Hematopoietic multipotent progenitor cell treated with erythropoietin and hydrocortisone succinate and interleukin-3 and kit ligand, for 15 days (in vitro differentiated cells): ENCODE data around the gene RNF32.

ENCODE experiments used
- DNase-seq: peaks from one replicate; pipeline ENCODE4 v3.0.0-alpha.2; 2015; ENCODE audit warnings: low spot score

RNF32 gene

GRCh38 chr7:156640257-156640948 is at the start of gene RNF32:
TSS of gene RNF32 (plus strand) at chr7:156640774. CDS start at chr7:156643878, 3,104 bp downstream.
- DNase-seq, result peak; percentile 94

- no peak for DNase-seq
Observed at GRCh38 chr7:156592155-156592884, 48.3 kb upstream of the RNF32 start.

DNA sequence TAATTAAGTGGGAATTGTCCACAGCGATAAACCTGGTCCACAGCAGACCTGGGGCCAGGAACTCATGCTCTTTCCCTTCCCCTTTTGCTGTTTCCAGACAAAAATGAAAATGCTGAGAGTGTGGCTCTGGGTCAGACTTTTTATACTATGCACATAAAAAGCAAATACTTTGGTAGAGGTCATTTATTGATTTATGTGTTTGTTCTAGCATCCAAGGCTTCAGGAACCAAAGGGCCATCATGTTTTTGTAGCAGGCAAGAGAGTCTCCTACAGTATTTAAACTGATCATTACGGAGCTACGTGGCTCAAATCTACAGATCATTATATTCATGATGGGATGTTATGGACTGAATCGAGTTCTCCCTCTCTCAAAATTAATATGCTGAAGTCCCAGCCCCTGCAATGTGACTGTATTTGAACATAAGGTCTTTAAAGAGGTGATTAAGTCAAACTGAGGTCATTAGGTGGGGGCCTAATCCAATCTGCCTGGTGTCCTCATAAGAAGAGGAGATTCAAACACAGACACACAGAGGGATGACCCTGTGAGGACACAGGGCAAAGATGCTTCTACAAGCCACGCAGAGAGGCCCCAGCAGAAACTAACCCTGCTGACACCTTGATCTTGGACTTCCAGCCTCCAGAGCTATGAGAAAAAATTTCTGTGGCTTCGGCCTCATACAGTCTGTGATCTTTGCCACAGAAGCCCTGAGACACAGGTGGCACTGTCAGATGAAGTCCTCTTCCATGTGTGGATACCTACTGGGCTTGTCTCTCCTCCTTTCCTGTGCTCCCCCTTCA is 46.1 kb upstream of the RNF32 start:
- DNase-seq, result no peak

DNA sequence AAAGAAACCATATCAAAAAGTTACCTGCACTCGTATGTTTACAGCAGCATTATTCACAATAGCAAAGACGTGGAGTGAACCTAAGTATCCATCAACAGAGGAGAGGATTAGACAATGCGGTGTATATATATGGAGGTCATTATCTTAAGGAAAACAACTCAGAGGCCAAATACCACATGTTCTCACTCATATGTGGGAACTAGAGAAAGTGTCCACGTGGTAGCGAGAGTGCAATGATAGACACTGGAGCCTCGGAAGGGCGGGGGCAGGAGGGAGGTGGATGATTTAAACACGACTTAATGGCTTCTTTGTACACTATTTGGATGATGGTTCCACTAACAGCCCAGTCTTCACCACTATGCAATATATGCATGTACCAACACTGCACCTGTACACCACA is 40.1 kb upstream of the RNF32 start:
- DNase-seq, result no peak

DNA sequence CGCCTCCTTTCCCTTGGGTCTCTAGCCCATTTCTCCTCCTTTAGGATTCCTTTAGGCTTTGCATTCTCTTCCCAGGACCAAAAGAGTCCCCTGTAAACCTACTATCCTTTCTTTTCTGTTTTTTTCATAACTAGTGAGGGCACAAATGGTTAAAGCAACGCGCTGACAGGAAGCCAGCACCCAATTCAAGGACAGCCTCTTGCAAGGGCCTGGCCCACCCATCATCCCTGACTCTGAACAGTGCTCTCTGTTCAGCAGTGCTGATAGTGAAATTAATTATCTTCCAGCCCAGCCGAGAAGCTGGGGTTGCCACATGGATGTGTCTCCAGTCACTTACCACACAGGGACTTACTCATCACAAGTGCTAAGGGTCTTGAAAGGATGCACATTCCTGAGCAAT is 38.3 kb upstream of the RNF32 start:
- no peak for DNase-seq

DNA sequence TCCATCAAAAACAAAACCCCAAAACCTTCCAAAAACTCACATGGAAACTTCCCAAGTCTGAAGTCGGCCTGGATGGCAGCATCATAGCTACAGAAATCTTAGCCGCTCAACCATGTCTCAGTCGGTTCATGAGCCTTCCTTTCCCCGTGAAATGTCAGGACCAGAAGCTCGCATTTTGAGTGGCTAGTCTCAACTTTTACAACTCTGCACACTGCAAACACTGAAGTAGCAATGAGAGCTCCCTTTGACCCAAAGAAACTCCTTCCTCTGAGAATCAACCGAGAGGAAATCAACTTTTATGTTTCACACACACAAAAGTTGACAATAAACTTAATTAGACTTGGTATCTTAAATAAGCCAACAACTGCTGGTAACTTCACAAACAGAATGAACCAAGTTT is 37.6 kb upstream of the RNF32 start:
- DNase-seq, result no peak

DNA sequence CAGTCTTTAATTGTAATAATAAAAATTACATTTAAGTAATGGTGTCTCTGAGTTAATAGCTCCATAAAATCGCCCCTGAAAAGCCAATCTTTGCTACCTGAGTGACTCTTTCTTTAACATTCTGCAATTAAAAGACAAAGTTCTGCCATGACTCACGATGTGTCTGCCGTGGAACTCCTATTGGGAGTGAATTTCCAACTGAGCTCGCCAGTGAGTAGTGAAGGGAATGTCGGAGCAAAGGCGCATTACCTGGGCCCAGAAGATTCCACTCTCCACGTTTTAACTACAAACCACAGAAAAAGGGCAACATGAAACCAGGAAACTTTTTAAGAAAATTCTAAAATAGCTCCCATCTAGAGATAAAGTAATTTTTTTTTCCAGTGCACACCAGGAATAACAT is 36.9 kb upstream of the RNF32 start:
- DNase-seq, result no peak

GRCh38 chr7:156604311-156604710 is 36.3 kb upstream of the RNF32 start:
- no peak for DNase-seq

DNA sequence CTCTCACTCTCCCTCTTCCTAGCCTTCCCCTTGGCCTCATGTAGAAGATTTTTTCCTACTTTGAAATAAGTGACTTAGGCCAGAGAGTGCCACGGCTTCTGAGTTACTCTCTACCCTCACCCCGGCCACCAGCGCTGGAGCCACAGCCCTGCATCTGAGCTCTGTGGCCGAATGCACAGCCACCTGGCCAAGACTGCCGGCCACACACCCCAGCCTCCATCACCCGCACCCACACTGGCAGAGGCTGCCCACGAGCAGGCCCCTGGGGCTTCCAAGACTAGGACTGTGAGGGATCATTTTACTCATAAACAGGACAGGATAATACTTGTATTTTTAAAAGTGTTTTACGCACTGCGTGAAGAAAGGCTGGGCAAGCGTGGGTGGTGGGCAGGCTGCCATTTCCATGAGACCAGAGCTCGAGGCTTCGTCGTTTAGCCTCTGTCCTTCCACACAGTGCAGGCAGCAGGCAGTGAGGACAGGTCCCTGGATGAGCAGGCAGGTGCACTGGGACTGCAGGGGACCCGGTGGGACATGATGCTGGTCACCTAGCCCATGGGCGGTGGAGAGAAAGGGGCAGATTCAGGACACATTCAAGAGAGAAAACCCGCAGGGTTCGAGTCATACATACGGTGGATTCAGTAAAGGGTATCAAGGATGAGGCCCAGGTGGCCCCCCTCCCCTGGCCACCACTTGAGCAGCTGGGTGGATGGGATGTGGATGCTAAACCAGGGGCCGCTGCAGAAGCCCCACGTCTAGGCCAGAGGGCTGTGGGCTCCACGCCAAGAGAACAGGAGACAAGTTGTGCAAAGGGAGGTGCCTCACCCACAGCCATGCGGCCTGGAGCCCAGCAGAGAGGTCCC is 35.5 kb upstream of the RNF32 start:
- DNase-seq, result no peak

GRCh38 chr7:156606135-156606534 is 34.4 kb upstream of the RNF32 start:
- no peak for DNase-seq

DNA sequence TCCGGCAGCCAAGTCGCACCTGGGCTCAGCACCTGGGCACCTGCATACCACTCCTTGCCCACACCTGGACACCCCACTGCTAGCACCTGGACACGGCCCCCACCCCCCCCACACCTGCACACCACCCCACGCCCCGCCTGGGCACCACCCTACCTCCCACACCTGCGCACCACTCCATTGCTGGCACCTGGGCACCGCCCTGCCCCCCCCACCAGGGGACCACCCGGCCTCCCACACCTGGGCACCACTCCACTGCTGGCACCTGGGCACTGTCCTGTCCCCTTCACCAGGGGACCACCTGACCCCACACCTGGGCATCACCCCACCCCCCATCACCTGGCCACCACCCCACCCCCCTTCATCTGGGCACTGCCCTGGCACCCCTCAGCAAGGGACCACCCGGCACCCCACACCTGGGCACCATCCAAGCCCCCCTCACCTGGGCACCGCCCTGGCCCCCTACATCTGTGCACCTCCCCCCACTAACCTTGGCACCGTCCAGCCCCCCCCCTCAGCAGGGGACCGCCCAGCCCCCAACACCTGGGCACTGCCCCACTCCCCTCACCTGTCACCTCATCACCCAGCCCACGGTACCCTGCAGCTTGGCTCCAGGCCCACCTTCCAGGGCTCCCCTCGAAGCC is 33.8 kb upstream of the RNF32 start:
- no peak for DNase-seq

- DNase-seq, result no peak
Observed at GRCh38 chr7:156607332-156608172, 33.0 kb upstream of the RNF32 start.

- no peak for DNase-seq
Observed at GRCh38 chr7:156608173-156608478, 32.4 kb upstream of the RNF32 start.

- DNase-seq, result no peak
Observed at GRCh38 chr7:156609010-156609877, 31.3 kb upstream of the RNF32 start.

DNA sequence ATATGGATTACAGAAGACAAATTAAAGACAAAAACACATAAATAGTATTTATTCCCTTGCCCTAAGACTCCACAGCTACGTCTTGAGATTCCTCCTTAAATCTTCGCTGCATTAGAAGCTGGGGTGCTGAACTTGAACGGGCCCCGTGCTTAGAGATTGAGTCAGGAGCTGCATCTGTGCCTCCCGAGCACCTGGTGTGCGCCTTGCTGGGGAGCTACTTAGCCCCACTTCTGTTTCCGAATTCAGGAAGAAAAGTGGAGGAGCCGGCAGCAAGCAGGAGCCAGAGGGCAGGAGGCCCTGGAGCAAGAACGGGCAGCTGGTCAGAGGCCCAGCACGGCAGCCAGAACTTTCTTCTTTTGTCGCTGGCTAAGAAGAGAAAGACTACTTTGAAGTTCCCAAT is 30.4 kb upstream of the RNF32 start:
- no peak for DNase-seq

- DNase-seq, result no peak
Observed at GRCh38 chr7:156610601-156611000, 30.0 kb upstream of the RNF32 start.

- DNase-seq, result no peak
Observed at GRCh38 chr7:156611014-156612010, 29.3 kb upstream of the RNF32 start.

DNA sequence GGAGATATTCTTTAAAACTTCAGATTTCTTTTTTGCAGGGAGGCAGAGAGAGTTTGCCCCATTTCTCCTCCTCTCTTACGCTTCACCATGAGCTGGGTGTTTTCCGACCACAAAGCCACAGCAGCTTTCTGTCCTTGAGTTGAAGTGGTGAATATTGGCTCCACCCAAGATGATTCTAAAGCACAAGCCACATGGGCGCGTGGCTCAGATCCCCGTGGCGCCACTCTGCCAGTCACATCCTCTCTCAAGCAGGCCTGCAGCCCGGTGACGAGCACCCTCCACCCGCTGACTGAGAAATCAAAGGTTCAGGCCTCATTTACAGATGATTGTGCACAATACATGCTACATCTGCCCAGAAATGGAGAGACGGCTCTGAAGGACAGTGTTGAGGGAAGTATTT is 27.6 kb upstream of the RNF32 start:
- DNase-seq, result no peak
